Measurements from ENCODE around the gene MAP3K6. TPM values are rescaled to one million over a fixed set of nuclear protein-coding genes. Genes with fewer than 3 reads are reported as not detected.

Gene MAP3K6
- polyA plus RNA-seq, 1 donor from 2014 or later = 4.4 TPM

- no peak overlapping the region for H3K27ac ChIP-seq (ENCODE audit: low read length)
- H3K4me2 ChIP-seq (ENCODE audit: low read length) = no peak overlapping the region
Observed at GRCh38 chr1:27403931-27404330, 37.2 kb upstream of the MAP3K6 start.

GRCh38 chr1:27403065-27403726 lies 36.4 kb upstream of the MAP3K6 start:
- H3K4me2 ChIP-seq (ENCODE audit: low read length) = no peak overlapping the region
- H3K9me2 ChIP-seq (ENCODE audit: insufficient read depth, low read length) = no peaks in the 10 kb centered on the region
- H3K9me3 ChIP-seq (ENCODE audit: low read length) = no peaks in the 10 kb centered on the region
- H3F3A ChIP-seq (ENCODE audit: insufficient read depth, low read length, poor library complexity, severe bottlenecking) = no peaks in the 10 kb centered on the region
- H3K36me3 ChIP-seq (ENCODE audit: insufficient read depth, low read length) = no peaks in the 10 kb centered on the region
- no peaks in the 10 kb centered on the region for H4K20me1 ChIP-seq (ENCODE audit: insufficient read depth)
- H3K79me2 ChIP-seq (replicated peaks; ENCODE audit: insufficient read depth, low read length) = no peaks in the 10 kb centered on the region
- no peak overlapping the region for H2AFZ ChIP-seq (ENCODE audit: low read depth, low read length)
- H3K27ac ChIP-seq (ENCODE audit: low read length) = no peak overlapping the region
- H3K27me3 ChIP-seq (ENCODE audit: insufficient read depth, low read depth, low read length) = no peaks in the 10 kb centered on the region
- H3K9ac ChIP-seq (ENCODE audit: low read length) = no peak overlapping the region
- no peak overlapping the region for H3K4me3 ChIP-seq (ENCODE audit: low read length)
- TF ChIP-seq RAD21 (conservative IDR thresholded peaks at IDR 0.05) (peak; percentile 65), CTCF (IDR thresholded peaks at IDR 0.05; ENCODE audit: poor library complexity, severe bottlenecking) (peak; percentile 59), TAF1 (IDR thresholded peaks at IDR 0.05; ENCODE audit: low read depth) (no peak), REST (IDR thresholded peaks at IDR 0.05; ENCODE audit: borderline replicate concordance) (no peak), EP300 (conservative IDR thresholded peaks at IDR 0.05; ENCODE audit: poor library complexity, severe bottlenecking) (no peak)

More at GRCh38 chr1:27403931-27404330, 37.2 kb upstream of the MAP3K6 start:
- Histone ChIP-seq H3K9me2 (ENCODE audit: insufficient read depth, low read length) (no peaks in the 10 kb centered on the region), H3K36me3 (ENCODE audit: insufficient read depth, low read length) (no peaks in the 10 kb centered on the region), H3K79me2 (replicated peaks; ENCODE audit: insufficient read depth, low read length) (no peaks in the 10 kb centered on the region), H3F3A (ENCODE audit: insufficient read depth, low read length, poor library complexity, severe bottlenecking) (no peaks in the 10 kb centered on the region), H3K27me3 (ENCODE audit: insufficient read depth, low read depth, low read length) (no peaks in the 10 kb centered on the region), H4K20me1 (ENCODE audit: insufficient read depth) (no peaks in the 10 kb centered on the region), H3K9me3 (ENCODE audit: low read length) (no peaks in the 10 kb centered on the region), H3K9ac (ENCODE audit: low read length) (no peak overlapping the region), H3K4me3 (ENCODE audit: low read length) (no peak overlapping the region), H2AFZ (ENCODE audit: low read depth, low read length) (no peak overlapping the region)
- no peak for TF ChIP-seq CTCF (IDR thresholded peaks at IDR 0.05; ENCODE audit: poor library complexity, severe bottlenecking)
- TF ChIP-seq SMC3 (conservative IDR thresholded peaks at IDR 0.05; ENCODE audit: poor library complexity) = no peak
- TF ChIP-seq MXI1 (conservative IDR thresholded peaks at IDR 0.05; ENCODE audit: poor library complexity, severe bottlenecking) = no peak
- no peak for TF ChIP-seq EZH2 (IDR thresholded peaks at IDR 0.05; ENCODE audit: borderline replicate concordance, insufficient read depth, low read length, poor library complexity, severe bottlenecking)
- no peak for TF ChIP-seq EP300 (conservative IDR thresholded peaks at IDR 0.05; ENCODE audit: poor library complexity, severe bottlenecking)
- TF ChIP-seq POLR2AphosphoS5 (IDR thresholded peaks at IDR 0.05) = no peak
- TF ChIP-seq RAD21 (conservative IDR thresholded peaks at IDR 0.05) = no peak
- TF ChIP-seq REST (IDR thresholded peaks at IDR 0.05; ENCODE audit: borderline replicate concordance) = no peak
- TF ChIP-seq TAF1 (IDR thresholded peaks at IDR 0.05; ENCODE audit: low read depth) = no peak

Measured in neural cell (in vitro differentiated cells).